ENCODE data around the gene ADORA1.

Gene ADORA1

GRCh38 chr1:203152158-203153034, 24.9 kb downstream of the ADORA1 start:
- Histone ChIP-seq H3K9me3 (no peaks in the 10 kb centered on the region), H4K20me1 (no peaks in the 10 kb centered on the region), H3K9ac (peak overlapping the region; percentile 55; the same call in 1 of the 2 replicates), H3K4me3 (no peak overlapping the region), H3K36me3 (no peaks in the 10 kb centered on the region), H3K27me3 (no peaks in the 10 kb centered on the region), H3K27ac (no peak overlapping the region; the same call in 1 of the 2 replicates), H3K4me2 (peak overlapping the region; percentile 95), H3K4me1 (peaks cover 73% of the 10 kb centered on the region)
- no peak for TF ChIP-seq Cebpa-rat (IDR thresholded peaks at IDR 0.05)

GRCh38 chr1:203153051-203153988, 25.8 kb downstream of the ADORA1 start:
- Histone ChIP-seq H3K4me2 (peak overlapping the region; percentile 95), H3K36me3 (no peaks in the 10 kb centered on the region), H3K9ac (peak overlapping the region; percentile 55), H4K20me1 (no peaks in the 10 kb centered on the region), H3K4me1 (peaks cover 64% of the 10 kb centered on the region), H3K9me3 (0 out of 2 replicates have a peak, but pooled peaks cover under 1% of the 10 kb centered on the region), H3K27me3 (no peaks in the 10 kb centered on the region), H3K4me3 (no peak overlapping the region), H3K27ac (peak overlapping the region; percentile 52)
- no peak for TF ChIP-seq Cebpa-rat (IDR thresholded peaks at IDR 0.05)

DNA sequence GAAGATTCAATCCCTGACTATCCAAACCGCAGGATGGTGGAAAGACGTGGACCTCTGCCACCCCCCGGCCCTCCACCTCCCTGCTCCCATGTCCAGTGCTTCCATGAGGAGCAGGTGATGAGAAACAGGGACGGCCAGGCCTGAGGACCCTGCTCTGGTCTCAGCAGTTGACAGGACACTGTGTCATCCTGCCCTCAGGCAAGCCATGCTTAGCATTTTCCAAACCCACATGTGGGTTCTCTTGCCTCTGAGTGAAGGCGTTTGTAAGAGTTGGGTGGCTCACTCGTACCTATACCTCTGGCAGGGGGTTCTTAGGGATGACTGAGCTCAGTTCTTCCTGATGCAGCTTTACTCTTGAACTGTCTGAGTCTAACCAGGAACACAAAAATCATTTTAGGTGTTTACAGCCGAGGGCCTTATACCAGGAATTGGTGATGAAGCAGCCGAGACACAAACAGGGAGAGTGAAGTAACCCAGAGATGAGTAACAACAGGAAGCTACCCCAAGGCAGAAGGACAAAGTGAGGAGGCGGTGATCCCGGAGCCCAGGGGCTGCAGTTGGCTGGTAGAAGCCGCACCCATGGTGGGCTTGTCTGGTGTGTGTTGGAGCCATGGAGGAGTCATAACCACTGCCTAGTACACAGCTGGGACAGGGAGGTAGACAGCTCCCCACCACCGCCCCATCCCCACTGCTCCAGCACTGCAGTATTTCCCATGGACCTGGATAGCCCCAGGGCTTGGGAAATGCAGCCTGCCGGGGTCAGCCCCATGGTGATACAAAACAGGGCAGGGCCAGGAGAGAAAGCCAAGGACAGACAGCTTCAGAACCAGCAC, 26.7 kb downstream of the ADORA1 start:
- 0 out of 2 replicates have a peak, but pooled peaks cover 9% of the 10 kb centered on the region for H3K9me3 ChIP-seq
- no peaks in the 10 kb centered on the region for H4K20me1 ChIP-seq
- peak overlapping the region; percentile 52 for H3K27ac ChIP-seq
- H3K36me3 ChIP-seq: no peaks in the 10 kb centered on the region
- H3K4me3 ChIP-seq: no peak overlapping the region
- peaks cover 55% of the 10 kb centered on the region for H3K4me1 ChIP-seq
- H3K4me2 ChIP-seq: peak overlapping the region; percentile 95
- no peak for TF ChIP-seq Cebpa-rat (IDR thresholded peaks at IDR 0.05)
- H3K9ac ChIP-seq: peak overlapping the region; percentile 55
- H3K27me3 ChIP-seq: no peaks in the 10 kb centered on the region

- no peak overlapping the region for H3K27ac ChIP-seq
- H3K9ac ChIP-seq: no peak overlapping the region
- no peaks in the 10 kb centered on the region for H3K27me3 ChIP-seq
- peaks cover 35% of the 10 kb centered on the region for H3K4me1 ChIP-seq
- no peak for TF ChIP-seq Cebpa-rat (IDR thresholded peaks at IDR 0.05)
- no peaks in the 10 kb centered on the region for H4K20me1 ChIP-seq
- H3K36me3 ChIP-seq: no peaks in the 10 kb centered on the region
- H3K4me2 ChIP-seq: no peak overlapping the region
- H3K4me3 ChIP-seq: no peak overlapping the region
- H3K9me3 ChIP-seq: 0 out of 2 replicates have a peak, but pooled peaks cover 9% of the 10 kb centered on the region
Measured at GRCh38 chr1:203156280-203156679, 28.8 kb downstream of the ADORA1 start.

DNA sequence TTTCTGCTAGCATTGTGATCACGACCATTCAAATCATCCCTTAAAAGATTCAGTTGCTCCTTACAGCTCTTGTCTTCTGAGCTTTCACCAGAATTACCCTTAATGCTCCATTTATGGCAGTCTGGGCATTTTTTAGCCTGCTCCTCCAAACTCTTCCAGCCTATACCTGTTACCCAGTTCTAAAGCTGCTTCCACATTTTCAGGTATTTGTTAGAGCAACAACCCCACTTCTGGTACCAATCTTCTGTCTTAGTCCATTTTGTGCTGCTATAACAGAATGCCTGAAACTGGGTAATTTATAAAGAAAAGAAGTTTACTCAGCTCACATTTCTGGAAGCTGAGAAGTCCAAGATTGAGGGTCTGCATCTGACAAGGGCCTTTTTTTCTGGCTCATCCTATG, 30.9 kb downstream of the ADORA1 start:
- H3K4me1 ChIP-seq: peaks cover 29% of the 10 kb centered on the region
- H3K27me3 ChIP-seq: no peaks in the 10 kb centered on the region
- H3K9me3 ChIP-seq: 0 out of 2 replicates have a peak, but pooled peaks cover 9% of the 10 kb centered on the region
- no peak overlapping the region for H3K9ac ChIP-seq
- no peak overlapping the region for H3K4me2 ChIP-seq
- no peaks in the 10 kb centered on the region for H4K20me1 ChIP-seq
- TF ChIP-seq Cebpa-rat (IDR thresholded peaks at IDR 0.05): no peak
- no peaks in the 10 kb centered on the region for H3K36me3 ChIP-seq
- H3K27ac ChIP-seq: no peak overlapping the region
- no peak overlapping the region for H3K4me3 ChIP-seq

- H3K4me3 ChIP-seq: no peak overlapping the region
- no peaks in the 10 kb centered on the region for H3K36me3 ChIP-seq
- no peak overlapping the region for H3K27ac ChIP-seq
- no peak for TF ChIP-seq Cebpa-rat (IDR thresholded peaks at IDR 0.05)
- no peak overlapping the region for H3K9ac ChIP-seq
- H3K4me2 ChIP-seq: no peak overlapping the region
- H4K20me1 ChIP-seq: no peaks in the 10 kb centered on the region
- H3K4me1 ChIP-seq: peaks cover 29% of the 10 kb centered on the region
- no peaks in the 10 kb centered on the region for H3K27me3 ChIP-seq
- 0 out of 2 replicates have a peak, but pooled peaks cover 9% of the 10 kb centered on the region for H3K9me3 ChIP-seq
Measured at GRCh38 chr1:203158960-203159665, 31.6 kb downstream of the ADORA1 start.

DNA sequence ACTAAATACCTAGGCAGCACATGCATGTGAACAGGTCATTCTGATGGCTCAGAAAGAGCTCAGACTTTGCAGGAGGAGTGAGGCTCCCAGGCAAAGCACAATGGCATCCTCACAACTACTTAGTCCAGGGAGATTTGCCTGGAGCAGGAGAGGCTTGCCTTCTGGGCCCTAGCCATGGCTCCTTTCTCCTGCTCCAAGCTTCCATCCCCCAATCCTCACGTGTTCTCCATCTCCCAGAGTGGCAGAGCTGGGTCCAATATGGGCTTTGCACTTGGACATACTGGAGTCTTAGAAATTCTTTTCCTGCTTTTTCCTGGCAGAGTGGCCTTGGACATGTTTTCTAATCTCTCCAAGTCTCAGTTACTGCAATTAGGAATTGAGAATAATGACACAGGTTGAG, 32.3 kb downstream of the ADORA1 start:
- Histone ChIP-seq H3K27ac (no peak overlapping the region), H4K20me1 (no peaks in the 10 kb centered on the region), H3K27me3 (no peaks in the 10 kb centered on the region), H3K36me3 (no peaks in the 10 kb centered on the region), H3K4me1 (peaks cover 30% of the 10 kb centered on the region), H3K4me2 (no peak overlapping the region), H3K9ac (no peak overlapping the region), H3K4me3 (no peak overlapping the region), H3K9me3 (0 out of 2 replicates have a peak, but pooled peaks cover 9% of the 10 kb centered on the region)
- TF ChIP-seq Cebpa-rat (IDR thresholded peaks at IDR 0.05): no peak

- Histone ChIP-seq H3K9ac (no peak overlapping the region), H3K4me3 (no peak overlapping the region), H3K9me3 (0 out of 2 replicates have a peak, but pooled peaks cover 9% of the 10 kb centered on the region), H3K36me3 (no peaks in the 10 kb centered on the region), H3K4me2 (no peak overlapping the region), H3K27me3 (no peaks in the 10 kb centered on the region), H3K27ac (no peak overlapping the region), H4K20me1 (no peaks in the 10 kb centered on the region), H3K4me1 (peaks cover 42% of the 10 kb centered on the region)
- TF ChIP-seq Cebpa-rat (IDR thresholded peaks at IDR 0.05): no peak
Measured at GRCh38 chr1:203161175-203161574, 33.6 kb downstream of the ADORA1 start.

Measured in BLaER1 (cell line).